Activated CD8-positive, alpha-beta memory T cell treated with anti-CD3 and anti-CD28 coated beads, Interleukin-2, amount 50 U/mL, for 1 hour (primary cell): ENCODE results near the gene DMRTA1.
"Not testable (repeated sequence)": the region's sequence is repeated elsewhere in the genome, so short reads cannot be mapped to it uniquely, and the experiment has no call there.

ENCODE experiments used
- DNase-seq: peaks from one replicate; pipeline ENCODE4 v3.0.0-alpha.2; 2020; ENCODE audit errors: extremely low read depth

The DMRTA1 gene

GRCh38 chr9:22446589-22446949, at the start of gene DMRTA1:
TSS of gene DMRTA1 (plus strand) at chr9:22446824. CDS start at chr9:22447066, 242 bp downstream.
- DNase-seq: no peak

- no peak for DNase-seq
These were observed 45.0 kb upstream of the DMRTA1 start for GRCh38 chr9:22401671-22402070.

GRCh38 chr9:22405869-22406659, 40.6 kb upstream of the DMRTA1 start:
- no peak for DNase-seq

- no peak for DNase-seq
These were observed 32.7 kb upstream of the DMRTA1 start for GRCh38 chr9:22413884-22414283.

- DNase-seq: no peak
These were observed 30.5 kb upstream of the DMRTA1 start for GRCh38 chr9:22415941-22416691.

- no peak for DNase-seq
These were observed 29.9 kb upstream of the DMRTA1 start for GRCh38 chr9:22416692-22417060.

GRCh38 chr9:22423566-22423965, 23.1 kb upstream of the DMRTA1 start:
- no peak for DNase-seq

- no peak for DNase-seq
These were observed 22.0 kb upstream of the DMRTA1 start for GRCh38 chr9:22424616-22425015.

- DNase-seq: no peak
These were observed 21.1 kb upstream of the DMRTA1 start for GRCh38 chr9:22425551-22425950.

- DNase-seq: no peak
These were observed 19.3 kb upstream of the DMRTA1 start for GRCh38 chr9:22427226-22427880.

GRCh38 chr9:22433691-22434090, 12.9 kb upstream of the DMRTA1 start:
- DNase-seq: no peak

- DNase-seq: not testable (repeated sequence)
These were observed 11.4 kb upstream of the DMRTA1 start for GRCh38 chr9:22435252-22435651.

GRCh38 chr9:22437461-22438067, 9.1 kb upstream of the DMRTA1 start:
- DNase-seq: not testable (repeated sequence)

GRCh38 chr9:22440841-22441240, 5.8 kb upstream of the DMRTA1 start:
- DNase-seq: no peak

- no peak for DNase-seq
These were observed 460 bp downstream of the DMRTA1 start for GRCh38 chr9:22446950-22447617.

- DNase-seq: no peak
These were observed 1.1 kb downstream of the DMRTA1 start for GRCh38 chr9:22447618-22448305.

GRCh38 chr9:22449719-22450118, 3.1 kb downstream of the DMRTA1 start:
- no peak for DNase-seq

GRCh38 chr9:22452415-22453010, 5.9 kb downstream of the DMRTA1 start:
- DNase-seq: no peak

GRCh38 chr9:22454016-22454415, 7.4 kb downstream of the DMRTA1 start:
- no peak for DNase-seq

GRCh38 chr9:22455181-22455580, 8.6 kb downstream of the DMRTA1 start:
- no peak for DNase-seq

GRCh38 chr9:22457448-22457847, 10.8 kb downstream of the DMRTA1 start:
- DNase-seq: no peak
